ENCODE data around the gene KCNQ1.

KCNQ1 gene

DNA sequence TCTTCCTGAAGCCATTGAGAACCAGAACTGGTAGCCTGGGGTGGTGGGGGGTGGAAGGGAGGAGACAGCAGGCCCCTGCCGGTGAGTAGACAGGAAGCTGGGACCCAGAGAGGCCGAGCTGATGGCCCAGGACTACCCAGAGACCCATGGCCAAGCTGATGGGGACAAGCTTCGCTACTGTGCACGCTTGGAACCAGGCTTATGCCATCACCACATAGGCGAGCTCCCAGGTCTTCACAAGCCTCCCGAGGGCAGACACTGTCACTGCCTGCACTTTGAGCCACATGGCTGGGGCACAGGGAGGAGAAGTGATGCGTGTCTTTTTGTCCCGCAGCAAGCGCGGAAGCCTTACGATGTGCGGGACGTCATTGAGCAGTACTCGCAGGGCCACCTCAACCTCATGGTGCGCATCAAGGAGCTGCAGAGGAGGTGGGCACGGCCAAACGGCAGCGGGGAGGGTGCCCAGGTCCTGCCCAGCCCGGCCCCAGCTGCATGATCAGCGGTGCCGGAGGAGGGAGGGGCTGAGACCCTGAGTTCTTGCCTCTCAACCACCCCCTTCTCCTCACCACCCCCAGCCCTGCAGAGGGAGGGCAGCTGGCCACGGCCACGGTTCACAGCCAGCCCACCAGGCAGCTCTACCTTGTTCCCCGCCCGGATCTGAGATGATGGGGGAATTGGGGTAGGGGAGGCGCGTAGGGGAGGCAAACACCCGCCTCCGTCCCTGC is 331.0 kb downstream of the KCNQ1 start:
- Histone ChIP-seq H3K79me2 (ENCODE audit: insufficient read depth, low read length) (no peaks in the 10 kb centered on the region), H3K9me3 (ENCODE audit: low read length) (no peaks in the 10 kb centered on the region), H3K4me1 (ENCODE audit: insufficient read depth, low read length, severe bottlenecking) (peaks cover 7% of the 10 kb centered on the region), H3K27me3 (ENCODE audit: insufficient read depth, low read length) (peaks cover 15% of the 10 kb centered on the region; the same call in 1 of the 2 replicates), H4K20me1 (ENCODE audit: insufficient read depth, low read length) (no peaks in the 10 kb centered on the region), H3K4me3 (ENCODE audit: low read depth, low read length, poor library complexity, severe bottlenecking) (no peak overlapping the region), H3F3A (ENCODE audit: insufficient read depth, low read length) (no peaks in the 10 kb centered on the region), H2AFZ (ENCODE audit: low read length) (no peak overlapping the region), H3K9me2 (ENCODE audit: low read depth, low read length) (no peaks in the 10 kb centered on the region), H3K9ac (ENCODE audit: low read length) (no peak overlapping the region), H3K36me3 (ENCODE audit: insufficient read depth, low read length) (no peaks in the 10 kb centered on the region), H3K27ac (ENCODE audit: low read depth, low read length, poor library complexity, severe bottlenecking) (no peak overlapping the region), H3K4me2 (ENCODE audit: low read length) (no peak overlapping the region)
- TF ChIP-seq EZH2 (IDR thresholded peaks at IDR 0.05; ENCODE audit: borderline replicate concordance, low read length), result no peak
- TF ChIP-seq, protein P1, sequence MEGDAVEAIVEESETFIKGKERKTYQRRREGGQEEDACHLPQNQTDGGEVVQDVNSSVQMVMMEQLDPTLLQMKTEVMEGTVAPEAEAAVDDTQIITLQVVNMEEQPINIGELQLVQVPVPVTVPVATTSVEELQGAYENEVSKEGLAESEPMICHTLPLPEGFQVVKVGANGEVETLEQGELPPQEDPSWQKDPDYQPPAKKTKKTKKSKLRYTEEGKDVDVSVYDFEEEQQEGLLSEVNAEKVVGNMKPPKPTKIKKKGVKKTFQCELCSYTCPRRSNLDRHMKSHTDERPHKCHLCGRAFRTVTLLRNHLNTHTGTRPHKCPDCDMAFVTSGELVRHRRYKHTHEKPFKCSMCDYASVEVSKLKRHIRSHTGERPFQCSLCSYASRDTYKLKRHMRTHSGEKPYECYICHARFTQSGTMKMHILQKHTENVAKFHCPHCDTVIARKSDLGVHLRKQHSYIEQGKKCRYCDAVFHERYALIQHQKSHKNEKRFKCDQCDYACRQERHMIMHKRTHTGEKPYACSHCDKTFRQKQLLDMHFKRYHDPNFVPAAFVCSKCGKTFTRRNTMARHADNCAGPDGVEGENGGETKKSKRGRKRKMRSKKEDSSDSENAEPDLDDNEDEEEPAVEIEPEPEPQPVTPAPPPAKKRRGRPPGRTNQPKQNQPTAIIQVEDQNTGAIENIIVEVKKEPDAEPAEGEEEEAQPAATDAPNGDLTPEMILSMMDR (IDR thresholded peaks at IDR 0.05; ENCODE audit: low read length), result no peak

DNA sequence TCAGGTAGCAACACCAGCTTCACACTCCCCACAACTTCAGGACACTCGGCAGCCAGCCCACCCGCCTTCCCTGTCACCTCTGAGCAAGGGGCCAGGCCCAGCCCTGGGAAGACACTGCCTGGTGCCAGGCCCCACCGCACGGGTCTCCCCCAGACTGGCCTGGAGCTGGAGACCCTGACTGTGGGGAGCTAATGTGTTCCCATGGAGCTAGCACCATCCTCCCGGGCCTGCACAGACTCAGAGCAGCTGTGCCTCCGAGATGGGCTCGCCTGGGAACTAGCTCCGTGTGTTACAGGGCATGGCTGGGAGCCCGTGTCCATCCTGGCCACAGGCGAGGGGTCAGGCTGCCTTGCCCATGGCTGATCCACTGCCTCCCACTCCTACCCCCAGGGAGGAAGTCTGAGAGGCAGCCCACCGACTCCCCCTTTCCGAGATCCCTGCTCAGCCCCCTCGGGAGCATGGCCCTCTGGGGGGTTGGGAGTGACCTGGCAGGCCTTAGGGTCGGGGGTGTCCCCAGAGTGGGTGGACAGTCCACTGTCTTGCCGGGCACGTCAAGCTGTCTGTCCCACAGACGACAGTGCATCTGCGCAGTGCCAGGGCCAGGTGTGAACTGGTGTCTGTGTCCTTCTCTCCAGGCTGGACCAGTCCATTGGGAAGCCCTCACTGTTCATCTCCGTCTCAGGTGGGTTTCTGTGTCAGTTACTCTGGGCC is 331.7 kb downstream of the KCNQ1 start:
- H3K27ac ChIP-seq (ENCODE audit: low read depth, low read length, poor library complexity, severe bottlenecking), result no peak overlapping the region
- H3K27me3 ChIP-seq (ENCODE audit: insufficient read depth, low read length), result peaks cover 8% of the 10 kb centered on the region; the same call in 1 of the 2 replicates
- H3K9ac ChIP-seq (ENCODE audit: low read length), result no peak overlapping the region

DNA sequence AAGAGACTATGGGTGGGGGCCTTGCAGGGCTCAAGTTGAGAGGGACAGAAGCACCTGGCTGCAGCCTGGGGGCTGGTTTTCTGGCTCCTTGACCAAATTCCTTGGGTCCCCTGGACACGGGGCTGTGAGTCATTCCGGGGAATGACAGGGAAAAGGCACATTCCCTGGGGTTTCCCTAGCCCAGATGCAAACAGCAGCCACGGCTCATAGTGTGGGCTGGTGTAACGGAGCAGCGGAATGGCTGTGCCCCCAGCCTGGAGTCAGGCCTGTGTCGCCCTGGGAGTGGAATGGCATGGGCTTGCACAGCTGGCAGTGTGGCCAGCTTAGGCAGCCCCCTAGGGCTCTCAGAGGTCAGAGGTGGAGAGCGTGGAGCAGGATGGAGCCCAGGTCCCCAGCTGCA is 332.6 kb downstream of the KCNQ1 start:
- Histone ChIP-seq H3K9me3 (ENCODE audit: low read length) (no peaks in the 10 kb centered on the region), H3K9ac (ENCODE audit: low read length) (no peak overlapping the region), H4K20me1 (ENCODE audit: insufficient read depth, low read length) (no peaks in the 10 kb centered on the region), H3K27ac (ENCODE audit: low read depth, low read length, poor library complexity, severe bottlenecking) (no peak overlapping the region), H3K4me1 (ENCODE audit: insufficient read depth, low read length, severe bottlenecking) (peaks cover 7% of the 10 kb centered on the region), H3K4me3 (ENCODE audit: low read depth, low read length, poor library complexity, severe bottlenecking) (no peak overlapping the region), H3K79me2 (ENCODE audit: insufficient read depth, low read length) (no peaks in the 10 kb centered on the region), H3K9me2 (ENCODE audit: low read depth, low read length) (no peaks in the 10 kb centered on the region), H3K4me2 (ENCODE audit: low read length) (no peak overlapping the region), H3K27me3 (ENCODE audit: insufficient read depth, low read length) (peaks cover 7% of the 10 kb centered on the region; the same call in 1 of the 2 replicates), H3K36me3 (ENCODE audit: insufficient read depth, low read length) (no peaks in the 10 kb centered on the region), H3F3A (ENCODE audit: insufficient read depth, low read length) (no peaks in the 10 kb centered on the region), H2AFZ (ENCODE audit: low read length) (no peak overlapping the region)
- TF ChIP-seq EZH2 (IDR thresholded peaks at IDR 0.05; ENCODE audit: borderline replicate concordance, low read length), result no peak
- TF ChIP-seq, protein P1 (IDR thresholded peaks at IDR 0.05; ENCODE audit: low read length), result no peak

More for the DNA sequence above, 331.7 kb downstream of the KCNQ1 start:
- TF ChIP-seq, protein P1 (IDR thresholded peaks at IDR 0.05; ENCODE audit: low read length), result no peak
- no peak for TF ChIP-seq EZH2 (IDR thresholded peaks at IDR 0.05; ENCODE audit: borderline replicate concordance, low read length)
- H4K20me1 ChIP-seq (ENCODE audit: insufficient read depth, low read length), result no peaks in the 10 kb centered on the region
- no peaks in the 10 kb centered on the region for H3F3A ChIP-seq (ENCODE audit: insufficient read depth, low read length)
- H3K4me2 ChIP-seq (ENCODE audit: low read length), result no peak overlapping the region
- H3K9me3 ChIP-seq (ENCODE audit: low read length), result no peaks in the 10 kb centered on the region
- no peaks in the 10 kb centered on the region for H3K9me2 ChIP-seq (ENCODE audit: low read depth, low read length)
- no peaks in the 10 kb centered on the region for H3K36me3 ChIP-seq (ENCODE audit: insufficient read depth, low read length)
- H3K4me1 ChIP-seq (ENCODE audit: insufficient read depth, low read length, severe bottlenecking), result peaks cover 7% of the 10 kb centered on the region
- no peaks in the 10 kb centered on the region for H3K79me2 ChIP-seq (ENCODE audit: insufficient read depth, low read length)
- H3K4me3 ChIP-seq (ENCODE audit: low read depth, low read length, poor library complexity, severe bottlenecking), result no peak overlapping the region
- H2AFZ ChIP-seq (ENCODE audit: low read length), result no peak overlapping the region
